GM19455 (cell line): ENCODE results near the gene HSPA1L.

Experiments
- ATAC-seq: cut with Tn5 transposase; IDR thresholded peaks from one replicate; pipeline ENCODE4 v1.9.1; 2021; ENCODE audit not compliant: unreplicated experiment

Gene HSPA1L

GRCh38 chr6:31767096-31767645 is 47.9 kb downstream of the HSPA1L start:
- no peak for ATAC-seq

GRCh38 chr6:31765910-31766794 is 48.9 kb downstream of the HSPA1L start:
- ATAC-seq = no peak

GRCh38 chr6:31765559-31765909 is 49.5 kb downstream of the HSPA1L start:
- ATAC-seq = no peak

- ATAC-seq = no peak
Measured at GRCh38 chr6:31764198-31764597, 50.9 kb downstream of the HSPA1L start.

- no peak for ATAC-seq
Measured at GRCh38 chr6:31763619-31763940, 51.5 kb downstream of the HSPA1L start.

- no peak for ATAC-seq
Measured at GRCh38 chr6:31762878-31763618, 52.0 kb downstream of the HSPA1L start.

GRCh38 chr6:31762356-31762755 is 52.7 kb downstream of the HSPA1L start, which contains the start of gene SAPCD1:
Gene SAPCD1 (plus strand): TSS chr6:31762656. CDS start chr6:31763055, 399 bp downstream.
- ATAC-seq = no peak

- ATAC-seq = no peak
Measured at GRCh38 chr6:31761343-31761742, 53.7 kb downstream of the HSPA1L start.

- ATAC-seq = no peak
Measured at GRCh38 chr6:31760790-31761189, 54.3 kb downstream of the HSPA1L start.
